ENCODE data around the gene CYP4A22. TPM values are rescaled to one million over a fixed set of nuclear protein-coding genes. Genes with fewer than 3 reads are reported as not detected.

CYP4A22 gene
- total RNA-seq, 1 experiment from 2014 or later: not detected

- H3K4me1 Mint-ChIP-seq: peaks cover 16 to 18% of the 10 kb centered on the region in 2 experiments
- H3K4me1 ChIP-seq (ENCODE audit: insufficient read depth, low read length): 0 out of 2 replicates have a peak, but pooled peaks cover 2% of the 10 kb centered on the region
Measured at GRCh38 chr1:47180603-47181094, 43.4 kb downstream of the CYP4A22 start.

More at GRCh38 chr1:47180603-47181094, 43.4 kb downstream of the CYP4A22 start:
- Histone ChIP-seq H2BK120ac (ENCODE audit: low read depth, low read length, poor library complexity, severe bottlenecking) (no peak overlapping the region), H3K23ac (ENCODE audit: insufficient read length, low read depth, low read length) (no peak overlapping the region), H2BK5ac (ENCODE audit: insufficient read length, low read length) (no peak overlapping the region), H3T11ph (ENCODE audit: low read length) (no peak overlapping the region), H3K56ac (ENCODE audit: insufficient read length, low read depth, low read length) (no peak overlapping the region), H3K23me2 (ENCODE audit: insufficient read length, low read depth, low read length, poor library complexity, severe bottlenecking) (peaks cover 8% of the 10 kb centered on the region), H3K9ac (ENCODE audit: extremely low read depth, insufficient read length, low read length) (no peak overlapping the region), H3K18ac (ENCODE audit: insufficient read length, low read depth, low read length) (no peak overlapping the region), H2BK20ac (ENCODE audit: low read depth, low read length, poor library complexity, severe bottlenecking) (no peak overlapping the region), H3K9me3 (ENCODE audit: control insufficient read depth, low read depth, low read length) (no peaks in the 10 kb centered on the region), H3K4ac (ENCODE audit: low read depth, low read length) (no peak overlapping the region), H3K14ac (ENCODE audit: insufficient read depth, low read length) (no peak overlapping the region), H3K4me2 (ENCODE audit: insufficient read depth, insufficient read length, low read length) (no peak overlapping the region), H4K20me1 (ENCODE audit: control insufficient read depth, insufficient read depth, insufficient read length) (no peaks in the 10 kb centered on the region), H2BK12ac (ENCODE audit: insufficient read length, low read depth, low read length) (no peak overlapping the region), H4K91ac (ENCODE audit: insufficient read length, low read depth, low read length) (no peak overlapping the region), H2BK15ac (ENCODE audit: low read depth, low read length) (no peak overlapping the region), H4K5ac (ENCODE audit: insufficient read length, low read depth, low read length) (no peak overlapping the region), H2AFZ (ENCODE audit: low read length) (no peak overlapping the region), H3K79me1 (ENCODE audit: insufficient read depth, low read depth, low read length, poor library complexity, severe bottlenecking) (no peaks in the 10 kb centered on the region), H3K79me2 (ENCODE audit: insufficient read depth, low read length) (no peaks in the 10 kb centered on the region), H4K8ac (replicated peaks; ENCODE audit: insufficient read length, low read depth, low read length) (no peak overlapping the region), H3K27ac (ENCODE audit: insufficient read length, low read depth, low read length) (no peak overlapping the region), H2AK5ac (ENCODE audit: insufficient read length, low read length) (no peak overlapping the region), H3K27me3 (ENCODE audit: insufficient read depth, low read length) (peaks cover 4% of the 10 kb centered on the region; the same call in 1 of the 2 replicates)
- peak overlapping the region in 1 of 2 experiments; percentile 32; a peak in 1 of 5 replicates for H3K4me3 Mint-ChIP-seq
- peaks cover 64% of the 10 kb centered on the region for H3K27me3 Mint-ChIP-seq (ENCODE audit: low read depth)
- H3K9me3 Mint-ChIP-seq: peaks cover 5 to 10% of the 10 kb centered on the region in 2 experiments; a peak in 2 of 5 replicates
- no peak overlapping the region; a peak in 1 of 7 replicates for H3K27ac Mint-ChIP-seq
- TF ChIP-seq CTCF (conservative IDR thresholded peaks at IDR 0.05): no peak
- no peak for DNase-seq
- WGBS (ENCODE audit: extremely low coverage, insufficient read length, low lambda C conversion rate): no CpG with 5 or more reads among the region's 3 CpGs
- H3K36me3 Mint-ChIP-seq (ENCODE audit: insufficient read depth in 1 of 3, low read depth in 3 of 3): 0 out of 7 replicates have a peak, but pooled peaks cover 0 to 3% (median 0%) of the 10 kb centered on the region in 3 experiments
